G401 (cell line): ENCODE results near the gene BLVRA. TPM values are rescaled to one million over a fixed set of nuclear protein-coding genes. Genes with fewer than 3 reads are reported as not detected.
A peak's percentile ranks its signal among the peaks of the same experiment; 100 is the strongest.
"Not testable (repeated sequence)": the region's sequence is repeated elsewhere in the genome, so short reads cannot be mapped to it uniquely, and the experiment has no call there.

Experiments
- DNase-seq: peaks from one replicate; pipeline ENCODE4 v3.0.0-alpha.2; 2015; ENCODE audit warnings: low spot score
- in situ Hi-C: cut with HindIII; loops from 2 replicates; pipeline ENCODE4 v1.10.0; 2016; ENCODE audit warnings: low sequenced_read_pairs, mixed read lengths
- total RNA-seq: library from RNA; depleted of rRNA; stranded (reverse); fragments of >200 nt; shearing (Covaris generic); gene quantifications from 2 replicates; pipeline ENCODE4 v1.2.3, GENCODE V29; 2014; rRNA removed

Gene BLVRA, protein sequence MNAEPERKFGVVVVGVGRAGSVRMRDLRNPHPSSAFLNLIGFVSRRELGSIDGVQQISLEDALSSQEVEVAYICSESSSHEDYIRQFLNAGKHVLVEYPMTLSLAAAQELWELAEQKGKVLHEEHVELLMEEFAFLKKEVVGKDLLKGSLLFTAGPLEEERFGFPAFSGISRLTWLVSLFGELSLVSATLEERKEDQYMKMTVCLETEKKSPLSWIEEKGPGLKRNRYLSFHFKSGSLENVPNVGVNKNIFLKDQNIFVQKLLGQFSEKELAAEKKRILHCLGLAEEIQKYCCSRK
- 145 and 190 TPM in 2 replicates for total RNA-seq

DNA sequence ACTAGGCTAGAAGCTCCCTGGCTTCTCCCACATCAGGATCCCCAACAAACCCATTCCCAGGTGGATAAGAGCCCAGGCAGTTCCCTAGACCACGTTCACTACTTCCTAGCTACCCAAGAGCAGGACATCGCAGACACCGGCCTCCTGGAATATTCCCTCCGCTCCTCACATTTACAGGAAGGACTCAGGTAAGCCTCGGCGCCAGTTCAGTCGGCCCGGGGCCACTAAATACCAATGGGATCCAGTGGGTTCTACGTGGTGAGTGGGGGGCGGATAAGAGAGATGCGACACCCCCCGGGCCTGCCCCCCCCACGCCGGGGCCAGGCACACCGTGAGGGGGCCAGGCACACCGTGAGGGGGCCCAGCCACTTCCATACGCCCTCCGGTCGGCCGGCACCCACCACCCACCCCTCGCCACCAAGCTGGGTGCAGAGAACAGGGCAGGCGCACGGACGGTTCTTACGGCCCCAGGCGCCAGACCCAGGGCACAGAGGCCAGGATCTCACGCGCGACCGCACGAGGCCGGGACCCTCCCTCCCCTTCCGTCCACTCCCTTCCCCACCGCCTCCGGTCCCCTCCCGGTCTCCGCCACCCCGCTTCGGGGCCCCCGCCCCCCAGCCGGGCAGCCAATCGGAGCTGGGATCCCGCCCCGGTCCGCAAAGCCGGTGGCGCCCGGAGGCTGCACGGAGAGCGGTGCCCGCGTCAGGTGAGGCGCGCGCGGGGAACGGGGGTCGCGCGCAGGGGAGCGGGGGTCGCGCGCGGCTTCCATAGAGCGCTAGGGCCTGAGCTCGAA is at the start of gene BLVRA:
Gene BLVRA (plus strand): TSS at position 652 of the 793 bp plus-strand sequence. CDS start 12,479 bp downstream, outside the sequence.
- peak; percentile 64 for DNase-seq
- in situ Hi-C loops = no loop called here

DNA sequence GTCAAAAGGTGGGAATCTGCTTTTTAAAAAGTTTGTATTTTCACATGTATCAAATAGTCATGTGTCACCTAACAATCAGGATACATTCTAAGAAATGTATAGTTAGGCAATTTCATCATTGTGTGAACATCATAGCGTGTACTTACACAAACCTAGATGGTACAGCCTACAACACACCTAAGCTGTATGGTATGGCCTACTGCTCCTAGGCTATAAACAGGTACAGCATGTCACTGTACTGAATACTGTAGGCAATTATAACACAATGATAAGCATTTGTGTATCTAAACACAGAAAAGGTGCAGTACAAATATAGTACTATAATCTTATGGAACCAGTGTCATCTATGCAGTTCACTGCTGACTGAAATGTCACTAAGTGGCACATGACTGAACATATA is 47.0 kb upstream of the BLVRA start:
- in situ Hi-C loops = no loop called here
- no peak for DNase-seq

DNA sequence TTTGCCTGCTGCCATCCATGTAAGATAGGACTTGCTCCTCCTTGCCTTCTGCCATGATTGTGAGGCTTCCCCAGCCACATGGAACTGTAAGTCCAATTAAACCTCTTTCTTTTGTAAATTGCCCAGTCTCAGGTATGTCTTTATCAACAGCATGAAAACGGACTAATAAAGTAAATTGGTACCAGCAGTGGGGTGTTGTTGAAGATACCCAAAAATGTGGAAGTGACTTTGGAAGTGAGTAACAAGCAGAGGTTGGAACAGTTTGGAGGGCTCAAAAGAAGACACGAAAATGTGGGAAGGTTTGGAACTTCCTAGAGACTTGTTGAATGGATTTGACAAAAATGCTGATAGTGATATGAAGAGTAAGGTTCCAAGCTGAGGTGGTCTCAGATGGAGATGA is 42.5 kb upstream of the BLVRA start:
- DNase-seq, in situ Hi-C loops: not testable (repeated sequence)

DNA sequence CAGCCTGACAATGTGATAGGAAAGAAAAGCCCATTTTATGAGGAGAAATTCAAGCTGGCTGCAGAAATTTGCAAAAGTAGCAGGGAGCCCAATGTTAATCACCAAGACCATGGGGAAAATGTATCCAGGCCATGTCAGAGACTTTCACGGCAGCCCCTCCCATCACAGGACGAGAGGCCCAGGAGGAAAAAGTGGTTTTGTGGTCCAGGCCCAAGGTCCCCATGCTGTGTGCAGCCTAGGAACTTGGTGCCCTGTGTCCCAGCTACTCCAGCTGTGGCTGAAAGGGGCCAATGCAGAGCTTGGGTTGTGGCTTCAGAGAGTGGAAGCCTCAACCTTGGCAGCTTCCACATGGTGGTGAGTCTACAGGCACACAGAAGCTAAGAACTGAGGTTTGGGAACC is 41.9 kb upstream of the BLVRA start:
- in situ Hi-C loops = no loop called here
- DNase-seq = no peak

DNA sequence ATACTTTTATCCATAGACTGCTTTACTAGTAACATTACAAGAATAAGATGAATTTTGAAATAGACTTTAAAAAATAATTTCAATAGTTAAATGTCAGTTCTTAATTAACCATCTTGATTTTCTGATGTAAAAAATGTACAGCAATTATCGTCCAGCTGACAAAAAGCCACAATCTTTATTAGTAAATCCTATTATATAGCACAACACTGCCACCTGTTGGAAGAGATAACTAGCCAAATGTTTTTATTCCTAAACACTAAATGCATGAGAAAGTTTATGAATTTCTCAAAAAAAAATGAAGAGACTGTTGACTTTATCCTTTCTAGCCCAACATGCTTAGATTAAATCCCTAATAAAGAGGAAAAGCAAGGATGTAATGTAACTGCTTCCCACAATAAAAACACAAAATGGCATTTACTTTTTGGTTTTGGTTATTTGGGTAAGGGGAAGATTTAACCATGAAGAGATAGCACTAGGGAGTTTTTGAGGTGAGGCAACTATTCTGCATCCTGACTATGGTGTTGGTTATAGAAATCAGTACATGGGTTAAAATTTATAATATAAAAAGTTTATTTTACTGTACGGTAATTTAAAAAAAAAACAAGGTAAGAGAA is 37.2 kb upstream of the BLVRA start:
- DNase-seq = peak; percentile 78
- in situ Hi-C loops = no loop called here

DNA sequence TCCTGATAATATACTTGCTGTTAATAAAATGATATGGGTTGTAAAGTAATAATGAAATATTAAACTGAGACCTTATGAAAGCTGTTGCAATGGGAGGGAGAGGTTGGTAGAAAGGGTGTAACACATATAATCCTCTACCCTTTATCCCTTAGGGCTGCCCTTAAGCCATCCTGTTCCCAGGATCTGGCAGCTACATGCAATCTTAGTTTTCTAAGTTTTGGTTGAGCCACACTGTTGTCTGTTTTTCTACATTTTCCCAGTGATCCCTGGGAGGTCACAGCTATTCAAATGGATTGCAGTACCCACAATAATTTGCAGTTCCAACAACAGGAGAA is 35.5 kb upstream of the BLVRA start:
- in situ Hi-C loops = no loop called here
- DNase-seq = no peak

DNA sequence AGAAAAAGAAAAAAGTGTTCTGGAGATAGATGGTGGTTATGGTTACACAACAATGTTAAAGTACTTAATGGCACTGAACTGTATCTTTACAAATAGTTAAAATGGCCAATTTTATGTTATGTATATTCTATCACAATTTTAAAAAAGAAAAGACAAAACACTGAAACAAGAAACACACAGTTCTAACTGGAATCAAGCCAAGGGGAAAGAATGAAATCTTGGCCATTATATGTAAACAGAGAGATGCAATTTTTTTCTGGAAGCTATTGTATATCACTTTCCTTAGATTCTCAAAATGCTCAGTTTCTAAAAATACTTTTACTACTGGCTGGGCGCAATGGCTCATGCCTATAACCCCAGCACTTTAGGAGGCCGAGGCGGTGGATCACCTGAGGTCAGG is 33.2 kb upstream of the BLVRA start:
- DNase-seq = no peak
- in situ Hi-C loops = no loop called here

DNA sequence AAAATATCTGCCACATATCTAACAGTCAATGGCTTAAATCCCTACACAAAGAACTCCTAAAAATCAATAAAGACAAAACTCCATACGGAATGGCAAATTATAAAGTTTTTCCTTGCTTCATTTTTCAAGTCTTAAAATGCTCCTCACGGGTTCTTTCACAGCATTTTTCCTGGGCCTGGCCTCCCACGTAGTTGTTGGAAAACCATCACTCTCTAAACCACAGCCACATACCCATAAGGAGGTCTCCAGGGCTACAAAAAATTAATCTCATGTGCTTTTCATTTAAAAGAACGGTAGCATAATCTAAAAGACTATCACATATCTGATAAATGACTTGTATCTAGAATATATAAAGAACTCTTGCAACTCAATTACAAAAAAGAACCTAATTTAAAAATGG is 32.0 kb upstream of the BLVRA start:
- in situ Hi-C loops = no loop called here
- no peak for DNase-seq

DNA sequence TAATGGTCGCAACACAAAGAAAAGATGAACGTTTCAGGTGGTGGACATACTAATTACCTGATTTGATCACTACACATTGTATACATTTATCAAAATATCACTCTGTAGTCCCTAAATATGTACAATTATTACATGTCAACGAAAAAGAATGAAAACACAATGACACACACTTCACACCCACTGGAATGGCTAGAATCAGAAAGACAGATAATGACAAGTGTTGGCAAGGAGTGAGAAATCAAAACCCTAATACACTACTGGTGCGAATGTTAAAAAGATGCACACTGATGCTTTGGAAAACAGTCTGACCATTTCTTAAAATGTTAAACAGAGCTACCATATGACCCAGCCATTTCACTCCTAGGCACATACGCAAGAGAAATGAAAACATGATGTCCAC is 31.5 kb upstream of the BLVRA start:
- DNase-seq = no peak
- in situ Hi-C loops = no loop called here

DNA sequence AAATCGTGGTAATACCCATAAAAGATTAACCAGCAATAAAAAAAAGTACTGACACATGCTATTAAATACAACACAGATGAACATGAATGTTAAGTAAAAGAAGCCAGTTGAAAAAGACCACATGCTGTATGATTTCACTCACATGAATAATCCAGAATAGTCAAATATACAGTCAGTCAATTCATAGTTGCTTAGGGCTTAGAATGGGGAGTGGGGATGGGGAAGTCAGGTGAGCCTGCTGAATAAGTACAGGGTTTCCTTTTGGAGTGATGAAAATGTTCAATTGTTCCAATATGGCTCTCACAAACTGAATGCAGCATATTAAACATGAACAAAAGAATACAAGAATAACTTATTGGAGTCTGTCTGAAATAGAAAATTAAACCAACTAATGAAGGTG is 31.0 kb upstream of the BLVRA start:
- in situ Hi-C loops = no loop called here
- DNase-seq = no peak

DNA sequence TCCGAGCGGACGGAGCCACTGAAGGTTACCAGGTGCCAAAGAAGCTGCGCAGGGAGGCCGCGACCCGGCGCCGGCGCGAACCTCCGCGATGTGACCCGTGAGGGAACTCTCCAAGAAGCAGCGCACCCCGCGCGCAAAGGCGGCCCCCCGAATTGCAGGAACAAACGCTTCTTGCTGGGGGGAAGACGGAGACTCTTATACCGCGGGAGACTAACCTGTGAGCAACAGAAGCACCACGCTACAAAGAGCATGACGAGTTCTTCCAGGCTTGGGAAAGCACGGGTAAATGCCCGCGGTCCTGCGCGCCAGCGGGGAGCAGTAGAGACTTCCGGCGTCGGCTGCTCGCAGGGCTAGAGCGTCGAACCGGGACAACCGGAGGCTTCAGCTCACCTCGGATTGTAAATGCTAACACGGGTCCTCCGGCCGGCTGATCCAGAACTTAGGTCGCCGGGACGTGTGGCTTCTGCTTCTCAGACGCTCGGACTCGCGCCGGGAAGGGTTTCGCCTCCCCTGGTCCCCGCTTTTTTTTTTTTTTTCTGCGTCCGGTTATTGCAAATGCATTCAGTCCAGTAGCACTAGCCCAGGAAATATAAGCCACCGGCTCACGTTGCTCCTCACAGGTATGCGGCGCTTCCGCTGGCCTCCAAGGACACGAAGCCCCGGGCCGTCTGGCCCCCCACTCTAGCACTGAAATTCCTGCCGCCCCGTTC is 29.1 kb upstream of the BLVRA start, which contains the start of gene COA1:
Gene COA1 (minus strand): TSS at position 310 of the 710 bp plus-strand sequence. CDS start 80,909 bp downstream, outside the sequence.
- in situ Hi-C loops = no loop called here
- peak; percentile 93 for DNase-seq

DNA sequence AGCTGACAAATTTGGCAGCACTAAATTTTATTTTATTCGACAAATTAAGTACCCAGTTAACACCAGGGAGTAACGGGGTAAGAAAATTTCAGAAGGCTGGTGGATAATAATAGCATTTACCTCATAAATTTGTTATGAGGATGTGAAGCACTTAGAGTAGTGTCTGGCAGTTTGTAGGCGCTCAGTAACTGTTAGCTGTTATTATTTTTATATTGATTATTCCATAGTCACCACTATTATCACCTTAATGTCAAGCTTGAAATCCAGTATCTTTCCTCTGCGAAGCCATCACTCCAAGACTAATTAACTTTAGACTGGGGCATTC is 28.6 kb upstream of the BLVRA start:
- in situ Hi-C loops = no loop called here
- DNase-seq = no peak

DNA sequence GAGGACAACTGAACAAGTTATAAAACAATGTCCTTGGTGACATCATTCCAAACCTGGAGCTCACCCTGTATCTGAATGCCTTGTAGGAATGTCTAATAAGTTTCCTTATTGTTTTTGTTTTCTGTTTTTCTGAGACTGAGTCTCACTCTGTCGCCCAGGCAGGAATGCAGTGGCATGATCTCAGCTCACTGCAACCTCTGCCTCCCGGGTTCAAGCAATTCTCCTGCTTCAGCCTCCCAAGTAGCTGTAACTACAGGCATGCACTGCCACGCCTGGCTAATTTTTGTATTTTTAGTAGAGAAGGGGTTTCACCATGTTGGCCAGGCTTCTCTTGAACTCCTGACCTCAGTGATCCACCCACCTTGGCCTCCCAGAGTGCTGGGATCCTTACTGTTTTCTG is 27.0 kb upstream of the BLVRA start:
- in situ Hi-C loops, DNase-seq: not testable (repeated sequence)

DNA sequence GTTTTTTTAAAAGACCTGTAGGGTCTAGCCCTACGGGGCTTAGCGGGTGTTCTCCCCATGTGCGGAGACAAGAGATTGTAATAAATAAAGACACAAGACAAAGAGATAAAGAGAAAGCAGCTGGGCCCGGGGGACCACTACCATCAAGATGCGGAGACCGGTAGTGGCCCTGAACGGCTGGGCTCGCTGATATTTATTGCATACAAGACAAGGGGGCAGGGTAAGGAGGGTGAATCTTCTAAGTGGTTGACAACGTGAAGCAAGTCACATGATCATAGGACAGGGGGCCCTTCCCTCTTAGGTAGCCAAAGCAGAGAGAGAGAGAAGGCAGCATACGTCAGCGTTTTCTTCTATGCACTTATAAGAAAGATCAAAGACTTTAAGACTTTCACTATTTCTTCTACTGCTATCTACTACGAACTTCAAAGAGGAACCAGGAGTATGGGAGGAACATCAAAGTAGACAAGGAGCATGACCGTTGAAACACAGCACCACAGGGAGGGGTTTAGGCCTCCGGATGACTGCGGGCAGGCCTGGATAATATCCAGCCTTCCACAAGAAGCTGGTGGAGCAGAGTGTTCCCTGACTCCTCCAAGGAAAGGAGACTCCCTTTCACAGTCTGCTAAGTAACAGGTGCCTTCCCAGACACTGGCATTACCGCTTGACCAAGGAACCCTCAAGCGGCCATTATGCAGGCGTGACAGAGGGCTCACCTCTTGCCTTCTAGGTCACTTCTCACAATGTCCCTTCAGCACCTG is 23.7 kb upstream of the BLVRA start:
- in situ Hi-C loops, DNase-seq: not testable (repeated sequence)

DNA sequence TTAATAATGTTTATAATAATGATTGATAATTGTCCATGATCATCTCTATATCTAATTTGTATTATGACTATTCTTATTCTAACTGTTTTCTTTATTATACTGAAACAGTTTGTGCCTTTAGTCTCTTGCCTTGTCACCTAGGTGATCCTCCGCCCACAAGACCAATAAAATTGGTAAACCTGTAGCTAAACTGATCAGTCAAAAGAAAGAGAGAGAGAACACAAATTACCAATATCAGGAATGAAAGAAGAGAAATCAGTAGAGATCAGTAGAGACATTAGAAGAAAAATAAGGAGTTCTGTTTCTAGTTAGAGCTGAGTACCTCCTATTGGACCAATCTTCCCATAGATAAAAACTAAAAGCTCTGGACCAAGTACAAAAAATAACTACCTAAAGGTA is 23.1 kb upstream of the BLVRA start:
- in situ Hi-C loops = no loop called here
- no peak for DNase-seq

DNA sequence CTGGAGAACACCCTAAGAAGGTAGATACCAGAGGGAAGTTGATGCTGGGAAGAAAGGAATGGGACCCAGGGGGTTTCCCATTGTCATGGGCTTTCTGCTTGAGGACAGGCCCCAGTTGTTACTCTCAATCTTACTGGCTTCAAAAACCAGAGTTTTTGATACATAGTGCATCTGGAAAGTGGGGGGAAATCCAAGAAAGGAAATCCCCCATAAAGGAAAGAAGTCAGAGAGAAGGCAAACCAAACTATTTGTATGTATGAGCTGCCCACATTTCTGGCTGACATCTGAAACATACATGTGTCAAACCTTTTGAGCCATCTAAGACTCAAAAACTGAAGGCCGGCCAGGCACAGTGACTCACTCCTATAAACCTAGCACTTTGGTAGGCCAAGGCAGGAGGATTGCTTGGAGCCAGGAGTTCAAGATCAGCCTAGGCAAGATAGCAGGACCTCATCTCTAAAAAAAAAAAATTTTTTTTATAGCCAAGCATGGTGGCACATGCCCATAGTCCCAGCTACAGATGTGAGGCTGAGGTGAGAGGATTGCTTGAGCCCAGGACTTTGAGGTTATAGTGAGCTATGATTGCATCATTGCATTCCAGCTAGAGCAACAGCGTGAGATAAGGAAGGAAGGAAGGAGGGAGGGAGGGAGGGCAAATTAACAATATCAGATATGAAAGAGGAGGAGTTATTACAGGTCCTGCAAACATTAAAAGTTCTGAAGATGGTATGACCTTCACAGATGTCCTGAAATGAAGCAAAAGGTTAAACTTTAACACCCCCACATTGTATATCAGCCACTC is 22.5 kb upstream of the BLVRA start:
- in situ Hi-C loops = no loop called here
- no peak for DNase-seq

DNA sequence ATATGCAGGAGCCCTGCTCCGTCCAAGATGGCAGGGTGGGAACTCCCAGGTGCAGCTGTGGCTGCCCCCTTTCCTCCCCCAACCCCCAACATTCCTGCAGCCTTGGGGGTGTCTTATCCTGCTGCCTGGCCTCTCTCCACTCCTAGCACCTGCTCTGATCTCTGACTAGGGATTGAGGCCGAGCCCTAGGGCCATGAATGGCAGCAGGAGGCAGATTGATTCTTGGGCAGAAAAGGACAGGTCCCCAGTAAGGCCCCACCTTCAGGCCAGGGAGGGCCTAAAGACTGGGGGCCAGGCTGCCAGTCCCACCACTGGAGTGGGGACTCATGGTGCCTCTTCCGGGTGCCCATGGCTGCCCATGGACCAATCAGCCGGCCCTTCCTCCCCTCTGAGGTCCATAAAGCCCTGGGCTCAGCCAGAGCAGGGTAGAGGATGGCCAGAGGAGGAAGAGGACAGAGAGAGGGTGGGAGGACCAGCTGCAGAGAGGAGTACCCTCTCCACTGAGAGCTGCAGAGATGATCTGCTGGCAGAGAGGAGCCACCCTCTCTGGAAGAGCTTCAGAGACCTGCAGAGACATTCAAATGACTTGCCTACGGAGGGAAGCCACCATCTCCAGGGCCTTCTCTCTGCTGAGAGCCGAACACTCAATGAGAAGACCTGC is 20.9 kb upstream of the BLVRA start:
- in situ Hi-C loops = no loop called here

DNA sequence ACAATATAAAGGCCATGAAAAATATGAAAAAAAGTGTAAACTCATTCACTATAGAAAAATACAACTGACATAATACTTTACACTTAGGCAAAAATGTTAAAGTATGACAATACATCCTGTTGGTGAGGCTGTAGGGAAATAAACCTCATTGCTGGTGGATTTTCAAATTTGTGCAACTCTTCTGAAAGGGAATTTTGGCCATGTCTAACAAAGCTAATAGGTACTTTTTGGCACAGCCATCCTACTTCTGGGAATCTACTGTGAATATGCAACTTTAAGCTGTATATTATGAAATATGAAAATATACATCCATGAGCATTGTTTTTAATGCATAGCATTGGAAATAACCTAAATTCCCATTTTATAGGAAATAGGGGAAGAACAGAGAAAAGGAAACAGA is 15.8 kb upstream of the BLVRA start:
- no peak for DNase-seq
- in situ Hi-C loops = no loop called here

More for the DNA sequence above, 20.9 kb upstream of the BLVRA start:
- no peak for DNase-seq
